SU-DHL-6 (cell line): ENCODE data around the gene TMEM88.

Experiments
- H2AFZ ChIP-seq: fragments of 200-600 bp; sonication (generic); 2 replicates; pipeline ENCODE4 v1.6.1; 2014; ENCODE audit warnings: low read depth, mild to moderate bottlenecking, moderate library complexity, mixed read lengths, antibody characterized with exemption, low read length; ENCODE audit not compliant: severe bottlenecking
- H3F3A ChIP-seq: fragments of 200-600 bp; shearing (Covaris generic); 2 replicates; pipeline ENCODE4 v1.6.0; 2016; ENCODE audit warnings: antibody characterized with exemption, mild to moderate bottlenecking; ENCODE audit not compliant: insufficient read depth
- H3K27ac ChIP-seq: fragments of 200-600 bp; sonication (generic); 2 replicates; pipeline ENCODE4 v1.5.1; 2016; ENCODE audit warnings: low read depth, mild to moderate bottlenecking, low read length, moderate library complexity, mixed read lengths
- H3K27me3 ChIP-seq: fragments of 200-600 bp; sonication (generic), shearing (Covaris generic); 2 replicates; pipeline ENCODE4 v1.6.0; 2014; ENCODE audit warnings: mild to moderate bottlenecking, low read length
- H3K36me3 ChIP-seq: fragments of 200-600 bp; sonication (generic); 2 replicates; pipeline ENCODE4 v1.6.1; 2014; ENCODE audit warnings: mild to moderate bottlenecking, low read length, mixed read lengths
- H3K4me2 ChIP-seq: fragments of 300-600, 200-600 bp; shearing (Covaris generic), sonication (generic); 2 replicates; pipeline ENCODE4 v1.6.0; 2014; ENCODE audit warnings: low read length, low read depth, mild to moderate bottlenecking; ENCODE audit not compliant: poor library complexity, severe bottlenecking
- H3K4me3 ChIP-seq: fragments of 200-600 bp; sonication (generic); 2 replicates; pipeline ENCODE4 v1.5.1; 2014; ENCODE audit warnings: antibody characterized with exemption, low read length, mild to moderate bottlenecking, mixed read lengths; ENCODE audit not compliant: insufficient read depth, poor library complexity, severe bottlenecking
- H3K79me2 ChIP-seq: fragments of 200-600 bp; sonication (generic); 2 replicates; pipeline ENCODE4 v1.6.1; 2014; ENCODE audit warnings: mild to moderate bottlenecking, low read length, moderate library complexity; ENCODE audit not compliant: insufficient read depth
- H3K9ac ChIP-seq: fragments of 200-600 bp; sonication (generic); 2 replicates; pipeline ENCODE4 v1.7.0; 2014; ENCODE audit warnings: mild to moderate bottlenecking, low read length
- H3K9me2 ChIP-seq: fragments of 200-600 bp; sonication (generic); replicated peaks from 2 replicates; pipeline ENCODE4 v1.6.1; 2014; ENCODE audit warnings: low read length; ENCODE audit not compliant: insufficient read depth
- H3K9me3 ChIP-seq: fragments of 200-600 bp; sonication (generic); 2 replicates; pipeline ENCODE4 v1.6.1; 2014; ENCODE audit warnings: low read length, mixed read lengths; ENCODE audit not compliant: insufficient read depth
- H4K20me1 ChIP-seq: fragments of 200-600 bp; sonication (generic); 2 replicates; pipeline ENCODE4 v1.6.1; 2014; ENCODE audit warnings: low read depth, mild to moderate bottlenecking, antibody characterized with exemption, low read length, moderate library complexity, mixed read lengths
- EZH2phosphoT487 ChIP-seq: fragments of 200-600 bp; sonication (generic), shearing (Covaris generic); conservative IDR thresholded peaks from 2 replicates; pipeline ENCODE4 v1.6.1; 2018; ENCODE audit warnings: mild to moderate bottlenecking, antibody characterized with exemption, low read length, moderate library complexity, mixed read lengths
- TF ChIP-seq, protein P1 (sequence below): fragments of 200-600 bp; sonication (generic); IDR thresholded peaks from one replicate; pipeline ENCODE4 v1.5.1; 2017; ENCODE audit warnings: antibody characterized with exemption, mild to moderate bottlenecking, low read length, moderate library complexity; ENCODE audit not compliant: insufficient read depth, poor library complexity, severe bottlenecking

Gene TMEM88

GRCh38 chr17:7854078-7854777 lies 638 bp upstream of the TMEM88 start:
- H3K9me3 ChIP-seq, result no peaks in the 10 kb centered on the region

DNA sequence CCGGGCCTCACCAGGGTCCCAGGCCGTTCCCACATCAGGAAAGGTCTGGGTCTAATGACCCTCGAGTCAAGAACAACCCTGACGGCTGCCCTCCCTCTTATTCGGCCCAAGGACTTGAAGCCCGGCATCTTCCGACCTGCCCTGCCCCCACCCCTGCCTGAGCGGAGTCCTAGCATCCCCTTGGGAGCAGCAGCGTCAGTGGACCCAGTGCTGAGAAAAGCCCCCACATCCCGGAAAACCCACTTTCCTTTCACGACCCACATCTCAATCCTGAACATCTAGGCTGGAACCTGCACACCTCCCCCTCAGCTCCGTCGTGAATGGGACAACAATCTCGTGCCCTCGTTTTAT lies 769 bp downstream of the TMEM88 start:
- Histone ChIP-seq H3K27ac (no peak overlapping the region; the same call in 1 of the 2 replicates), H2AFZ (no peak overlapping the region), H3K4me2 (peak overlapping the region; percentile 87), H3F3A (peaks cover 1% of the 10 kb centered on the region; the same call in 1 of the 2 replicates), H3K27me3 (no peaks in the 10 kb centered on the region), H4K20me1 (no peaks in the 10 kb centered on the region), H3K9ac (peak overlapping the region; percentile 86), H3K9me3 (no peaks in the 10 kb centered on the region), H3K79me2 (peaks cover 27% of the 10 kb centered on the region), H3K36me3 (no peaks in the 10 kb centered on the region), H3K4me3 (peak overlapping the region; percentile 71), H3K9me2 (no peaks in the 10 kb centered on the region)
- TF ChIP-seq, protein P1, sequence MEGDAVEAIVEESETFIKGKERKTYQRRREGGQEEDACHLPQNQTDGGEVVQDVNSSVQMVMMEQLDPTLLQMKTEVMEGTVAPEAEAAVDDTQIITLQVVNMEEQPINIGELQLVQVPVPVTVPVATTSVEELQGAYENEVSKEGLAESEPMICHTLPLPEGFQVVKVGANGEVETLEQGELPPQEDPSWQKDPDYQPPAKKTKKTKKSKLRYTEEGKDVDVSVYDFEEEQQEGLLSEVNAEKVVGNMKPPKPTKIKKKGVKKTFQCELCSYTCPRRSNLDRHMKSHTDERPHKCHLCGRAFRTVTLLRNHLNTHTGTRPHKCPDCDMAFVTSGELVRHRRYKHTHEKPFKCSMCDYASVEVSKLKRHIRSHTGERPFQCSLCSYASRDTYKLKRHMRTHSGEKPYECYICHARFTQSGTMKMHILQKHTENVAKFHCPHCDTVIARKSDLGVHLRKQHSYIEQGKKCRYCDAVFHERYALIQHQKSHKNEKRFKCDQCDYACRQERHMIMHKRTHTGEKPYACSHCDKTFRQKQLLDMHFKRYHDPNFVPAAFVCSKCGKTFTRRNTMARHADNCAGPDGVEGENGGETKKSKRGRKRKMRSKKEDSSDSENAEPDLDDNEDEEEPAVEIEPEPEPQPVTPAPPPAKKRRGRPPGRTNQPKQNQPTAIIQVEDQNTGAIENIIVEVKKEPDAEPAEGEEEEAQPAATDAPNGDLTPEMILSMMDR, result no peak
- TF ChIP-seq EZH2phosphoT487, result no peak

More at GRCh38 chr17:7854078-7854777, 638 bp upstream of the TMEM88 start:
- Histone ChIP-seq H2AFZ (no peak overlapping the region), H3F3A (peaks cover 10% of the 10 kb centered on the region), H3K4me2 (no peak overlapping the region), H3K36me3 (no peaks in the 10 kb centered on the region), H4K20me1 (no peaks in the 10 kb centered on the region), H3K9ac (no peak overlapping the region), H3K27ac (no peak overlapping the region), H3K9me2 (no peaks in the 10 kb centered on the region), H3K79me2 (peaks cover 24% of the 10 kb centered on the region), H3K27me3 (no peaks in the 10 kb centered on the region), H3K4me3 (no peak overlapping the region)
- no peak for TF ChIP-seq EZH2phosphoT487
- TF ChIP-seq, protein P1, result no peak

DNA sequence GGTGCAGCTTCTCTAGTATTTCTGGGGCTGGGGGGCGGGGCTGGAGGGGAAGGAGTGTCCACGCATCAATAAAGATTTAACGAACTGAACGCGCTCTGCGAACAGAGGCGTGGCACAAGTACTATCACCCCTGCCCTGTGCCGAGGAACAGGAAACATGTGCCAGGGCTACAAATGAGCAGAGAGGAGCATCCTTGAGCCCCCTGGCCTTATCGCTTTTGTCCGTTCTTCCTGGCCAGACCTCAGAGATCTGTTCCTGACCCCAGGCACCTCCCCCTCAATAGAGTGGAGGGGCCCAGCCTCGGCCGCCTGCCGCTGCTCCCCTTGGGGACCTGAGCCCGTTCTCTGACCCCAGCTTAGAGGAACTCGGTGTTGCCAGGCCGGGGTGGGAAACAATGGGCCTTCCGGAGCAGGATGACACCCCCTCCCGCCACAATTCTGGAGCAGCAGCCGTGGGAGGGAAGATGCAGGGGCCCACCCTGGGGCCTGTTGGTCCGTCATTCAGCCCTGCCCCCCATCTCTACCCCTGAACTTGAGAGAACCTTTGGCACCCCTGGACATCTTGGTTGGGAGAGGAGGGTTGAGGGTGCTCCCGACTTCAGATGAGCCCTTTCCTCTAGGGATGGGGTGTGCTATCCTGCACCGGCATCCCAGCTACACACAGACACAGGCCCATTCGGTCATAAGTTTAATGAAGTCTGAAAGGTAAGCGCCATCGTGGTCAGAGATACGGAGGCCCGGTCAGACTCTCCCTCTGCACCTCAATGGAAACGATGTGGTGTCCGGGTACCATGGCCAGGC lies 1.3 kb downstream of the TMEM88 start:
- no peaks in the 10 kb centered on the region for H3K27me3 ChIP-seq
- H3K79me2 ChIP-seq, result peaks cover 27% of the 10 kb centered on the region
- H3K4me3 ChIP-seq, result peak overlapping the region; percentile 71
- no peaks in the 10 kb centered on the region; the same call in 1 of the 2 replicates for H3F3A ChIP-seq
- peak overlapping the region; percentile 86 for H3K9ac ChIP-seq
- H3K36me3 ChIP-seq, result no peaks in the 10 kb centered on the region
- H3K9me2 ChIP-seq, result no peaks in the 10 kb centered on the region
- H4K20me1 ChIP-seq, result no peaks in the 10 kb centered on the region
- peak overlapping the region; percentile 2 for H2AFZ ChIP-seq
- H3K4me2 ChIP-seq, result peak overlapping the region; percentile 87
- no peaks in the 10 kb centered on the region for H3K9me3 ChIP-seq
- TF ChIP-seq, protein P1, result no peak
- no peak for TF ChIP-seq EZH2phosphoT487
- peak overlapping the region; percentile 92 for H3K27ac ChIP-seq
